KMS-11 (cell line): ENCODE results near the gene PAM.
A peak's percentile ranks its signal among the peaks of the same experiment; 100 is the strongest.

ENCODE experiments used
- H2AFZ ChIP-seq: fragments of 200-600 bp; sonication (generic); 2 replicates; pipeline ENCODE4 v1.6.1; 2016; ENCODE audit warnings: antibody characterized with exemption, mixed run types, low read depth
- H3K27ac ChIP-seq: fragments of 200-600 bp; sonication (generic); 2 replicates; pipeline ENCODE4 v1.6.1; 2016; ENCODE audit warnings: mild to moderate bottlenecking, mixed run types
- H3K27me3 ChIP-seq: fragments of 200-600 bp; sonication (generic); 2 replicates; pipeline ENCODE4 v1.6.1; 2017; ENCODE audit warnings: mild to moderate bottlenecking, low read depth, mixed run types, moderate library complexity; ENCODE audit not compliant: insufficient read depth
- H3K36me3 ChIP-seq: fragments of 200-600 bp; sonication (generic); 2 replicates; pipeline ENCODE4 v1.6.1; 2017; ENCODE audit warnings: mild to moderate bottlenecking, mixed run types; ENCODE audit not compliant: insufficient read depth
- H3K4me1 ChIP-seq: fragments of 200-600 bp; sonication (generic); 2 replicates; pipeline ENCODE4 v1.6.1; 2016; ENCODE audit warnings: mild to moderate bottlenecking, low read depth, mixed run types; ENCODE audit not compliant: poor library complexity, severe bottlenecking
- H3K4me2 ChIP-seq: fragments of 200-600 bp; sonication (generic); 2 replicates; pipeline ENCODE4 v1.7.0; 2016; ENCODE audit warnings: mild to moderate bottlenecking, mixed run types
- H3K4me3 ChIP-seq: fragments of 200-600 bp; sonication (generic); IDR thresholded peaks from 2 replicates; pipeline ENCODE4 v1.6.1; 2017; ENCODE audit warnings: low read depth, low read length, mixed read lengths; ENCODE audit not compliant: insufficient read depth
- H3K79me2 ChIP-seq: fragments of 200-600 bp; sonication (generic); 2 replicates; pipeline ENCODE4 v1.6.1; 2016; ENCODE audit warnings: low read depth, mixed run types; ENCODE audit not compliant: insufficient read depth
- H3K9ac ChIP-seq: fragments of 200-600 bp; sonication (generic); 2 replicates; pipeline ENCODE4 v1.6.1; 2016; ENCODE audit warnings: mild to moderate bottlenecking, mixed run types
- H4K20me1 ChIP-seq: fragments of 200-600 bp; sonication (generic); 2 replicates; pipeline ENCODE4 v1.6.1; 2016; ENCODE audit warnings: mild to moderate bottlenecking, mixed run types; ENCODE audit not compliant: insufficient read depth
- CTCF ChIP-seq: fragments of 200-600 bp; sonication (generic); conservative IDR thresholded peaks from 2 replicates; pipeline ENCODE4 v1.6.1; 2017; ENCODE audit warnings: low read depth, mild to moderate bottlenecking, antibody characterized with exemption, low read length, moderate library complexity, mixed read lengths

The PAM gene

GRCh38 chr5:102759700-102760099 is 4.6 kb downstream of the PAM start:
- Histone ChIP-seq H3K79me2 (peaks cover 12% of the 10 kb centered on the region; the same call in 1 of the 2 replicates), H3K27ac (no peak overlapping the region), H3K4me2 (no peak overlapping the region), H3K36me3 (no peaks in the 10 kb centered on the region), H3K27me3 (no peaks in the 10 kb centered on the region), H2AFZ (no peak overlapping the region), H3K4me3 (no peak overlapping the region), H3K9ac (no peak overlapping the region), H3K4me1 (peaks cover 48% of the 10 kb centered on the region), H4K20me1 (no peaks in the 10 kb centered on the region)
- no peak for TF ChIP-seq CTCF

GRCh38 chr5:102760815-102761214 is 5.7 kb downstream of the PAM start:
- Histone ChIP-seq H3K9ac (no peak overlapping the region), H3K27me3 (no peaks in the 10 kb centered on the region), H3K4me1 (peaks cover 48% of the 10 kb centered on the region), H3K4me3 (no peak overlapping the region), H3K27ac (no peak overlapping the region), H3K79me2 (peaks cover 8% of the 10 kb centered on the region; the same call in 1 of the 2 replicates), H3K4me2 (no peak overlapping the region), H2AFZ (no peak overlapping the region), H4K20me1 (no peaks in the 10 kb centered on the region), H3K36me3 (no peaks in the 10 kb centered on the region)
- TF ChIP-seq CTCF: no peak

- no peak for TF ChIP-seq CTCF
- H3K4me3 ChIP-seq: no peak overlapping the region
- peaks cover 40% of the 10 kb centered on the region for H3K4me1 ChIP-seq
- peak overlapping the region; percentile 14; the same call in 1 of the 2 replicates for H2AFZ ChIP-seq
- H4K20me1 ChIP-seq: no peaks in the 10 kb centered on the region
- H3K9ac ChIP-seq: peak overlapping the region; percentile 23; the same call in 1 of the 2 replicates
- H3K4me2 ChIP-seq: peak overlapping the region; percentile 67
- H3K27ac ChIP-seq: peak overlapping the region; percentile 45
- no peaks in the 10 kb centered on the region for H3K36me3 ChIP-seq
- H3K27me3 ChIP-seq: no peaks in the 10 kb centered on the region
- H3K79me2 ChIP-seq: no peaks in the 10 kb centered on the region; the same call in 1 of the 2 replicates
These were observed 7.0 kb downstream of the PAM start for GRCh38 chr5:102762095-102762534.

- Histone ChIP-seq H3K79me2 (no peaks in the 10 kb centered on the region; the same call in 1 of the 2 replicates), H3K9ac (peak overlapping the region; percentile 23; the same call in 1 of the 2 replicates), H3K27me3 (no peaks in the 10 kb centered on the region), H3K4me3 (no peak overlapping the region), H3K4me1 (peaks cover 40% of the 10 kb centered on the region), H2AFZ (no peak overlapping the region), H3K4me2 (peak overlapping the region; percentile 67), H4K20me1 (no peaks in the 10 kb centered on the region), H3K36me3 (no peaks in the 10 kb centered on the region), H3K27ac (peak overlapping the region; percentile 45; the same call in 1 of the 2 replicates)
- TF ChIP-seq CTCF: no peak
These were observed 7.6 kb downstream of the PAM start for GRCh38 chr5:102762562-102763227.
